ENCODE results near the gene FRYL.

GRCh38 chr4:48542888-48543287 is 237.2 kb downstream of the FRYL start:
- TF ChIP-seq, protein P1, sequence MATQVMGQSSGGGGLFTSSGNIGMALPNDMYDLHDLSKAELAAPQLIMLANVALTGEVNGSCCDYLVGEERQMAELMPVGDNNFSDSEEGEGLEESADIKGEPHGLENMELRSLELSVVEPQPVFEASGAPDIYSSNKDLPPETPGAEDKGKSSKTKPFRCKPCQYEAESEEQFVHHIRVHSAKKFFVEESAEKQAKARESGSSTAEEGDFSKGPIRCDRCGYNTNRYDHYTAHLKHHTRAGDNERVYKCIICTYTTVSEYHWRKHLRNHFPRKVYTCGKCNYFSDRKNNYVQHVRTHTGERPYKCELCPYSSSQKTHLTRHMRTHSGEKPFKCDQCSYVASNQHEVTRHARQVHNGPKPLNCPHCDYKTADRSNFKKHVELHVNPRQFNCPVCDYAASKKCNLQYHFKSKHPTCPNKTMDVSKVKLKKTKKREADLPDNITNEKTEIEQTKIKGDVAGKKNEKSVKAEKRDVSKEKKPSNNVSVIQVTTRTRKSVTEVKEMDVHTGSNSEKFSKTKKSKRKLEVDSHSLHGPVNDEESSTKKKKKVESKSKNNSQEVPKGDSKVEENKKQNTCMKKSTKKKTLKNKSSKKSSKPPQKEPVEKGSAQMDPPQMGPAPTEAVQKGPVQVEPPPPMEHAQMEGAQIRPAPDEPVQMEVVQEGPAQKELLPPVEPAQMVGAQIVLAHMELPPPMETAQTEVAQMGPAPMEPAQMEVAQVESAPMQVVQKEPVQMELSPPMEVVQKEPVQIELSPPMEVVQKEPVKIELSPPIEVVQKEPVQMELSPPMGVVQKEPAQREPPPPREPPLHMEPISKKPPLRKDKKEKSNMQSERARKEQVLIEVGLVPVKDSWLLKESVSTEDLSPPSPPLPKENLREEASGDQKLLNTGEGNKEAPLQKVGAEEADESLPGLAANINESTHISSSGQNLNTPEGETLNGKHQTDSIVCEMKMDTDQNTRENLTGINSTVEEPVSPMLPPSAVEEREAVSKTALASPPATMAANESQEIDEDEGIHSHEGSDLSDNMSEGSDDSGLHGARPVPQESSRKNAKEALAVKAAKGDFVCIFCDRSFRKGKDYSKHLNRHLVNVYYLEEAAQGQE (IDR thresholded peaks at IDR 0.05; ENCODE audit: insufficient replicate concordance, low read depth): no peak
- TF ChIP-seq, protein P2, sequence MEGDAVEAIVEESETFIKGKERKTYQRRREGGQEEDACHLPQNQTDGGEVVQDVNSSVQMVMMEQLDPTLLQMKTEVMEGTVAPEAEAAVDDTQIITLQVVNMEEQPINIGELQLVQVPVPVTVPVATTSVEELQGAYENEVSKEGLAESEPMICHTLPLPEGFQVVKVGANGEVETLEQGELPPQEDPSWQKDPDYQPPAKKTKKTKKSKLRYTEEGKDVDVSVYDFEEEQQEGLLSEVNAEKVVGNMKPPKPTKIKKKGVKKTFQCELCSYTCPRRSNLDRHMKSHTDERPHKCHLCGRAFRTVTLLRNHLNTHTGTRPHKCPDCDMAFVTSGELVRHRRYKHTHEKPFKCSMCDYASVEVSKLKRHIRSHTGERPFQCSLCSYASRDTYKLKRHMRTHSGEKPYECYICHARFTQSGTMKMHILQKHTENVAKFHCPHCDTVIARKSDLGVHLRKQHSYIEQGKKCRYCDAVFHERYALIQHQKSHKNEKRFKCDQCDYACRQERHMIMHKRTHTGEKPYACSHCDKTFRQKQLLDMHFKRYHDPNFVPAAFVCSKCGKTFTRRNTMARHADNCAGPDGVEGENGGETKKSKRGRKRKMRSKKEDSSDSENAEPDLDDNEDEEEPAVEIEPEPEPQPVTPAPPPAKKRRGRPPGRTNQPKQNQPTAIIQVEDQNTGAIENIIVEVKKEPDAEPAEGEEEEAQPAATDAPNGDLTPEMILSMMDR (IDR thresholded peaks at IDR 0.05; ENCODE audit: insufficient read depth, low read length): no peak
- TF ChIP-seq POLR2AphosphoS5 (IDR thresholded peaks at IDR 0.05; ENCODE audit: low read depth) (no peak), GABPA (IDR thresholded peaks at IDR 0.05; ENCODE audit: low read depth) (no peak)
